Measurements from ENCODE around the gene MBD4.

GRCh38 chr3:129481766-129482332, 42.1 kb upstream of the MBD4 start:
- TF ChIP-seq POLR2A (IDR thresholded peaks at IDR 0.05): no peak
- no peak for TF ChIP-seq CTCF (IDR thresholded peaks at IDR 0.05)

Data from right lobe of liver (tissue), 4 donors.